ENCODE results near the gene HSD3B7.
"Not testable (repeated sequence)": the region's sequence is repeated elsewhere in the genome, so short reads cannot be mapped to it uniquely, and the experiment has no call there.

The HSD3B7 gene

DNA sequence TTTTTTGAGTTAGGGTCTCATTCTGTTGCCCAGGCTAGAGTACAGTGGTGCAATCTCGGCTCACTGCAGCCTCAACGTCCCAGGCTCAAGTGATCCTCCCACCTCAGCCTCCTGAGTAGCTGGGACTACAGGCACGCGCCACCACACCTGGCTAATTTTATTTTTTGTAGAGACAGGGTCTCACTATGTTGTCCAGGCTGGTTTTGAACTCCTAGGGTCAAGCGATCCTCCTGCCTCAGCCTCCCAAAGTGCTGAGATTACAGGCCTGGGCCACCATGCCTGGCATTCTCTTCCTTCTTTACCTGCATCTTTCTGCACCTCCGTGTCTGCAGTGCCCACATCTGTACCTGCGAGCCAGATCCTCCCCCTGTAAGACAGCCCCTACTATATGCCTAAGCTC, 26.8 kb downstream of the HSD3B7 start:
- H3K23ac ChIP-seq (ENCODE audit: low read length); H3K4ac ChIP-seq (ENCODE audit: low read depth, low read length); H3K36me3 ChIP-seq (ENCODE audit: control insufficient read depth in 1 of 2, insufficient read depth in 2 of 2, low read length in 2 of 2); H4K12ac ChIP-seq (ENCODE audit: low read depth, low read length); H3K9ac ChIP-seq (ENCODE audit: low read length); H3K79me2 ChIP-seq (ENCODE audit: control insufficient read depth, insufficient read depth, low read length, poor library complexity); H3K4me2 ChIP-seq (ENCODE audit: low read length); H2BK5ac ChIP-seq (ENCODE audit: low read depth, low read length, poor library complexity); H3K4me1 ChIP-seq (ENCODE audit: control insufficient read depth in 1 of 2, insufficient read depth in 2 of 2, low read length in 2 of 2); H3K18ac ChIP-seq (ENCODE audit: low read length); H2BK12ac ChIP-seq (ENCODE audit: low read length); H3K4me3 ChIP-seq (ENCODE audit: low read depth, low read length); H3K14ac ChIP-seq (ENCODE audit: low read length); H3K27ac ChIP-seq (ENCODE audit: low read depth, low read length); H3K9me3 ChIP-seq (ENCODE audit: insufficient read depth, low read depth, low read length); H4K91ac ChIP-seq (ENCODE audit: low read depth, low read length); DNase-seq; H4K8ac ChIP-seq (ENCODE audit: low read depth, low read length); H2AK5ac ChIP-seq (ENCODE audit: low read length); H2BK120ac ChIP-seq (ENCODE audit: insufficient read depth, low read length, poor library complexity); H3K79me1 ChIP-seq (ENCODE audit: low read length); H2AFZ ChIP-seq (ENCODE audit: insufficient read depth, low read length, poor library complexity): not testable (repeated sequence)
- no CpG with 5 or more reads among the region's 7 CpGs for WGBS (ENCODE audit: extremely low coverage, insufficient coverage, insufficient read length)
- H3K27me3 ChIP-seq (ENCODE audit: insufficient read depth, low read length) = peaks cover 14% of the 10 kb centered on the region

GRCh38 chr16:31013292-31013691, 28.3 kb downstream of the HSD3B7 start:
- not testable (repeated sequence) for H3K27ac ChIP-seq (ENCODE audit: low read depth, low read length); H3K9ac ChIP-seq (ENCODE audit: low read length); H3K79me2 ChIP-seq (ENCODE audit: control insufficient read depth, insufficient read depth, low read length, poor library complexity); H3K18ac ChIP-seq (ENCODE audit: low read length); H3K4ac ChIP-seq (ENCODE audit: low read depth, low read length); H4K8ac ChIP-seq (ENCODE audit: low read depth, low read length); H3K79me1 ChIP-seq (ENCODE audit: low read length); H2BK5ac ChIP-seq (ENCODE audit: low read depth, low read length, poor library complexity); H3K23ac ChIP-seq (ENCODE audit: low read length); H2AK5ac ChIP-seq (ENCODE audit: low read length); H2AFZ ChIP-seq (ENCODE audit: insufficient read depth, low read length, poor library complexity); H2BK12ac ChIP-seq (ENCODE audit: low read length); H3K4me1 ChIP-seq (ENCODE audit: control insufficient read depth in 1 of 2, insufficient read depth in 2 of 2, low read length in 2 of 2); DNase-seq; H4K12ac ChIP-seq (ENCODE audit: low read depth, low read length); H2BK120ac ChIP-seq (ENCODE audit: insufficient read depth, low read length, poor library complexity); H3K36me3 ChIP-seq (ENCODE audit: control insufficient read depth in 1 of 2, insufficient read depth in 2 of 2, low read length in 2 of 2); H4K91ac ChIP-seq (ENCODE audit: low read depth, low read length); H3K14ac ChIP-seq (ENCODE audit: low read length); H3K4me2 ChIP-seq (ENCODE audit: low read length); H3K9me3 ChIP-seq (ENCODE audit: insufficient read depth, low read depth, low read length); H3K4me3 ChIP-seq (ENCODE audit: low read depth, low read length)
- peaks cover 14% of the 10 kb centered on the region for H3K27me3 ChIP-seq (ENCODE audit: insufficient read depth, low read length)

DNA sequence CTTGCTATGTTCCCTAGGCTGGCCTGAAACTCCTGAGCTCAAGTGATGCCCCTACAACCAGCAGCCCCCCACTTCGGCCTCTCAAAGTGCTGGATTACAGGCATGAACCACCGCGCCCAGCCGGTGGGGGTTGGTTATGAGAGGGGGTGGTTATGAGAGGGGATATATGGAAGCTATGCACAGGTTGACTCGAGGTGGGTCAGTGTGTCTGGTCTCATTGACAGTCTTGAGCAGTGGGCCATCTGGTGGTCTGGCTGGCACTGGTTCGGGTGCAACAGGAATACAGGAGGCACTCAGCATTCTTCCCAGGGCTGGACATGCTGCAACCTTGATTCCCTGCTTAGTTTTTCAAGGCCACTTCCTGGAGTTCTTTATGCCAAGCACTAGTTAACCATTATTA, 31.0 kb downstream of the HSD3B7 start:
- no peaks in the 10 kb centered on the region for H3K9me3 ChIP-seq (ENCODE audit: insufficient read depth, low read depth, low read length)
- H3K27ac ChIP-seq (ENCODE audit: low read depth, low read length) = no peak overlapping the region
- DNase-seq = no peak
- H3K4me2 ChIP-seq (ENCODE audit: low read length) = no peak overlapping the region
- H2BK5ac ChIP-seq (ENCODE audit: low read depth, low read length, poor library complexity) = no peak overlapping the region
- no peak overlapping the region for H4K91ac ChIP-seq (ENCODE audit: low read depth, low read length)
- WGBS (ENCODE audit: extremely low coverage, insufficient coverage, insufficient read length) = no CpG with 5 or more reads among the region's 6 CpGs
- no peak overlapping the region for H3K14ac ChIP-seq (ENCODE audit: low read length)
- H2BK120ac ChIP-seq (ENCODE audit: insufficient read depth, low read length, poor library complexity) = no peak overlapping the region
- no peak overlapping the region for H2AFZ ChIP-seq (ENCODE audit: insufficient read depth, low read length, poor library complexity)
- H3K18ac ChIP-seq (ENCODE audit: low read length) = no peak overlapping the region
- H3K4ac ChIP-seq (ENCODE audit: low read depth, low read length) = no peak overlapping the region
- no peaks in the 10 kb centered on the region for H3K36me3 ChIP-seq (ENCODE audit: control insufficient read depth in 1 of 2, insufficient read depth in 2 of 2, low read length in 2 of 2)
- no peak overlapping the region for H2BK12ac ChIP-seq (ENCODE audit: low read length)
- no peaks in the 10 kb centered on the region for H3K79me2 ChIP-seq (ENCODE audit: control insufficient read depth, insufficient read depth, low read length, poor library complexity)
- H3K23ac ChIP-seq (ENCODE audit: low read length) = no peak overlapping the region
- no peaks in the 10 kb centered on the region for H3K4me1 ChIP-seq (ENCODE audit: control insufficient read depth in 1 of 2, insufficient read depth in 2 of 2, low read length in 2 of 2)
- peaks cover 5% of the 10 kb centered on the region for H3K27me3 ChIP-seq (ENCODE audit: insufficient read depth, low read length)
- no peaks in the 10 kb centered on the region for H3K79me1 ChIP-seq (ENCODE audit: low read length)
- no peak overlapping the region for H2AK5ac ChIP-seq (ENCODE audit: low read length)
- no peak overlapping the region for H3K4me3 ChIP-seq (ENCODE audit: low read depth, low read length)
- H4K8ac ChIP-seq (ENCODE audit: low read depth, low read length) = no peak overlapping the region
- H4K12ac ChIP-seq (ENCODE audit: low read depth, low read length) = no peak overlapping the region
- peak overlapping the region; percentile 66 for H3K9ac ChIP-seq (ENCODE audit: low read length)

DNA sequence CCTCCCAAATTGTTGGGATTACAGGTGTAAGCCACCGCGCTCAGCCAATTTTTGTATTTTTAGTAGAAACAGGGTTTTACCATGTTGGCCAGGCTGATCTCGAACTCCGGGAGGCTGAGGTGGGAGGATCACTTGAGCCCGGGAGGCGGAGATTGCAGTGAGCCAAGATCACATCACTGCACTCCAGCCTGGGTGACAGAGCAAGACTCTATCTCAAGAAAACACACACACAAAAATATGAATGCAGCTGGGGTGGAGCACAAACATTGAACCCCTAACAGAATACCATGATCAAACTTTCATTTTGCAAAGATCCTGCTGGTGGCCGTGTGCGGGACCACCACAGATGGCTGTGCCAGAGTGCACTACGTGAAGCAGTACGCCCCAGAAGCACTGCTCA, 32.7 kb downstream of the HSD3B7 start:
- not testable (repeated sequence) for H3K14ac ChIP-seq (ENCODE audit: low read length); DNase-seq; H3K79me2 ChIP-seq (ENCODE audit: control insufficient read depth, insufficient read depth, low read length, poor library complexity); H3K4me2 ChIP-seq (ENCODE audit: low read length); H2BK12ac ChIP-seq (ENCODE audit: low read length); H3K18ac ChIP-seq (ENCODE audit: low read length); H2BK120ac ChIP-seq (ENCODE audit: insufficient read depth, low read length, poor library complexity); H3K27ac ChIP-seq (ENCODE audit: low read depth, low read length); H3K4ac ChIP-seq (ENCODE audit: low read depth, low read length); H4K12ac ChIP-seq (ENCODE audit: low read depth, low read length); H3K4me3 ChIP-seq (ENCODE audit: low read depth, low read length); H3K4me1 ChIP-seq (ENCODE audit: control insufficient read depth in 1 of 2, insufficient read depth in 2 of 2, low read length in 2 of 2); H3K79me1 ChIP-seq (ENCODE audit: low read length); H2BK5ac ChIP-seq (ENCODE audit: low read depth, low read length, poor library complexity); H2AK5ac ChIP-seq (ENCODE audit: low read length); H3K23ac ChIP-seq (ENCODE audit: low read length); H4K8ac ChIP-seq (ENCODE audit: low read depth, low read length); H2AFZ ChIP-seq (ENCODE audit: insufficient read depth, low read length, poor library complexity); H3K36me3 ChIP-seq (ENCODE audit: control insufficient read depth in 1 of 2, insufficient read depth in 2 of 2, low read length in 2 of 2); H3K27me3 ChIP-seq (ENCODE audit: insufficient read depth, low read length); H4K91ac ChIP-seq (ENCODE audit: low read depth, low read length); H3K9me3 ChIP-seq (ENCODE audit: insufficient read depth, low read depth, low read length); H3K9ac ChIP-seq (ENCODE audit: low read length)
- no CpG with 5 or more reads among the region's 10 CpGs for WGBS (ENCODE audit: extremely low coverage, insufficient coverage, insufficient read length)

GRCh38 chr16:31020536-31020935, 35.5 kb downstream of the HSD3B7 start:
- no peaks in the 10 kb centered on the region for H3K27me3 ChIP-seq (ENCODE audit: insufficient read depth, low read length)
- no peaks in the 10 kb centered on the region for H3K79me2 ChIP-seq (ENCODE audit: control insufficient read depth, insufficient read depth, low read length, poor library complexity)
- H2AK5ac ChIP-seq (ENCODE audit: low read length) = no peak overlapping the region
- no peak overlapping the region for H3K27ac ChIP-seq (ENCODE audit: low read depth, low read length)
- H3K4me2 ChIP-seq (ENCODE audit: low read length) = no peak overlapping the region
- no peak overlapping the region for H3K4me3 ChIP-seq (ENCODE audit: low read depth, low read length)
- H3K18ac ChIP-seq (ENCODE audit: low read length) = no peak overlapping the region
- H3K9me3 ChIP-seq (ENCODE audit: insufficient read depth, low read depth, low read length) = no peaks in the 10 kb centered on the region
- no peak overlapping the region for H2BK12ac ChIP-seq (ENCODE audit: low read length)
- no peak overlapping the region for H2BK120ac ChIP-seq (ENCODE audit: insufficient read depth, low read length, poor library complexity)
- no peak overlapping the region for H4K91ac ChIP-seq (ENCODE audit: low read depth, low read length)
- H3K79me1 ChIP-seq (ENCODE audit: low read length) = no peaks in the 10 kb centered on the region
- no peak overlapping the region for H3K9ac ChIP-seq (ENCODE audit: low read length)
- no peak overlapping the region for H2BK5ac ChIP-seq (ENCODE audit: low read depth, low read length, poor library complexity)
- no peak overlapping the region for H4K8ac ChIP-seq (ENCODE audit: low read depth, low read length)
- no peaks in the 10 kb centered on the region for H3K36me3 ChIP-seq (ENCODE audit: control insufficient read depth in 1 of 2, insufficient read depth in 2 of 2, low read length in 2 of 2)
- no peak overlapping the region for H3K23ac ChIP-seq (ENCODE audit: low read length)
- no peak overlapping the region for H2AFZ ChIP-seq (ENCODE audit: insufficient read depth, low read length, poor library complexity)
- no peak overlapping the region for H4K12ac ChIP-seq (ENCODE audit: low read depth, low read length)
- H3K4ac ChIP-seq (ENCODE audit: low read depth, low read length) = no peak overlapping the region
- no CpG with 5 or more reads among the region's 3 CpGs for WGBS (ENCODE audit: extremely low coverage, insufficient coverage, insufficient read length)
- no peak overlapping the region for H3K14ac ChIP-seq (ENCODE audit: low read length)
- DNase-seq = no peak
- no peaks in the 10 kb centered on the region for H3K4me1 ChIP-seq (ENCODE audit: control insufficient read depth in 1 of 2, insufficient read depth in 2 of 2, low read length in 2 of 2)

All from trophoblast cell (in vitro differentiated cells and primary cell).